ENCODE data around the gene ADGRG6.

Gene ADGRG6

DNA sequence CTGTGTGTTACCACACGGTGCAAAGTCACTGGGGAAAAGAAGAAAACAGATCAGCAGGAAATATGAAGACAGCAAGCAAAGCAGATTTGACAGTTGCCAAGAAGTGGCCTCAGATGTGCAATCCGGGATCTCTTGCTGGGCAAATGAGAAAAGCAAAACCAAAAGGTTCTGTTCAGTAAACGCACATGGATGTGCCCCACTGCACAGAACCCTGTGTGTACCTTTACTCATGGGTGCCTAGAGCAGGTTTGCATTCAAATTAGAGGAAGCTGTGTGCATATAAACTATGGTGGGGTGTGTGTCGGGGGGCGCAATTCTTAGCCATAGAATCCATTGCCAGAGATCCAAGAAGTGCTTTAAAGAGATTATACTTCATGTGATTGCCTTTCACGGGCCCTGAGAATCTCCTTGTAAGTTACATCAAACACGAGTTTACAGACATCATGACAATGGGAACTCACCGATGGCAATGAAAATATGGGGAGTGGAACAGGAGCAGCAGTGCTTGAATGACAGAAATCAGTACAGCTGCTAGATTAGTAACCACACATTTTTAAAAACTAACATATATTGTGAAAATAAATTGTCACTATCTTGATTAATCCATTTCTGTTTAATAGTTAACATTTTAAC lies 154.3 kb downstream of the ADGRG6 start:
- no peak overlapping the region for H3K4me3 ChIP-seq (ENCODE audit: low read length)
- TF ChIP-seq, protein P1, sequence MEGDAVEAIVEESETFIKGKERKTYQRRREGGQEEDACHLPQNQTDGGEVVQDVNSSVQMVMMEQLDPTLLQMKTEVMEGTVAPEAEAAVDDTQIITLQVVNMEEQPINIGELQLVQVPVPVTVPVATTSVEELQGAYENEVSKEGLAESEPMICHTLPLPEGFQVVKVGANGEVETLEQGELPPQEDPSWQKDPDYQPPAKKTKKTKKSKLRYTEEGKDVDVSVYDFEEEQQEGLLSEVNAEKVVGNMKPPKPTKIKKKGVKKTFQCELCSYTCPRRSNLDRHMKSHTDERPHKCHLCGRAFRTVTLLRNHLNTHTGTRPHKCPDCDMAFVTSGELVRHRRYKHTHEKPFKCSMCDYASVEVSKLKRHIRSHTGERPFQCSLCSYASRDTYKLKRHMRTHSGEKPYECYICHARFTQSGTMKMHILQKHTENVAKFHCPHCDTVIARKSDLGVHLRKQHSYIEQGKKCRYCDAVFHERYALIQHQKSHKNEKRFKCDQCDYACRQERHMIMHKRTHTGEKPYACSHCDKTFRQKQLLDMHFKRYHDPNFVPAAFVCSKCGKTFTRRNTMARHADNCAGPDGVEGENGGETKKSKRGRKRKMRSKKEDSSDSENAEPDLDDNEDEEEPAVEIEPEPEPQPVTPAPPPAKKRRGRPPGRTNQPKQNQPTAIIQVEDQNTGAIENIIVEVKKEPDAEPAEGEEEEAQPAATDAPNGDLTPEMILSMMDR (IDR thresholded peaks at IDR 0.05; ENCODE audit: insufficient read depth, low read depth, low read length, missing control alignments): no peak
- DNase-seq (ENCODE audit: low read depth): no peak

DNA sequence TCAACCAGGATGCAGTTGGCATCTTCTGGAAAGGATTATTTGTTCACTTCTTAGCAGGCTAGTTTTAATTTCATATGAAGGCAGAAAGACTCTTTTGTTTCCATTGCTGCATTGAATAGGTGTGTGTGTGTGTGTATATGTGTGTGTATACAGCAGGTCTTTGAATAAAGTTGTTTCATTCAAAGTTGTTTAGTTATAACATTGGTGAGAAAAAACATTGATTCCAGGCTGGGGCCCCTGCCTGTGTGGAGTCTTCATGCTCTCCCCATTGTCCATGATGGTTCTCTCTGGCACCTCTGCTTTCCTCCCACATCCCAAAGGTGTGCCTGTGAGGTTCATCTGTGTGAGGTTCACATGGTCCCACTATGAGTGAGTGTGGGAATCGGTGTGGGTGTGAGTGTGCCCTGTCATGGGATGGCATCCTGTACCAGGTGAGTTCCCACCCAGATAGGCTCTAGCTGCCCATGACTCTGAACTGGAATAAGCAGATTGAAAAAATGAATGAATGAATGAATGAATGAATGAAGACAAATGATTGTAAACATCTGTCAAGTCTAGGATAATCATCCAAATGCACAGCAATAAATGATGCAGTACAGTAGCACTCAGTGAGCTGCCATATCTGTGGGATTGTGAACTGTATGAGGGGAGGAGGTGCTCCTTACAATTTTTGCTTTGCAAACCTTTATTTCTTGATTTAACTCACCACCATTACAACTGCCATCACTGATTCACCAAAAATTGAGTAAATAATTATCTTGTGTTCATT lies 156.0 kb downstream of the ADGRG6 start:
- no peak overlapping the region for H3K4me3 ChIP-seq (ENCODE audit: low read length)
- no peak for DNase-seq (ENCODE audit: low read depth)
- TF ChIP-seq, protein P1 (IDR thresholded peaks at IDR 0.05; ENCODE audit: insufficient read depth, low read depth, low read length, missing control alignments): no peak

DNA sequence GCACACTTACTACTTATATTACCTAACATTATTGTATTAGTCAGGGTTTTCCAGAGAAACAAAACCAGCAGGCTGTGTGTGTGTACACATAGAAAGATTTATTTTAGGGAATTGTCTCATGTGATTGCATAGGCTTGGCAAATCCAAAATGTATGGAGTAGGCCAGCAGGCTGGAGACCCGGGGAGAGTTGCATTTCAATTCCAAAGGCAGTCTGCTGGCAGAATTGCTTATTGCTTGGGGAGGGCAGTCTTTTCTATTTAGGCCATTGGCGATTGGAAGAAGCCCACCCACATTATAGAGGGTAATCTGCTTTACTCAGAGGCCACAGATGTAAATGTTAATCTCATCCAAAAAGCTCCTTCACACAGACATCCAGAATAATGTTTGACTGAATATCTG lies 157.0 kb downstream of the ADGRG6 start:
- no peak overlapping the region for H3K4me3 ChIP-seq (ENCODE audit: low read length)
- TF ChIP-seq, protein P1 (IDR thresholded peaks at IDR 0.05; ENCODE audit: insufficient read depth, low read depth, low read length, missing control alignments): no peak
- DNase-seq (ENCODE audit: low read depth): no peak

DNA sequence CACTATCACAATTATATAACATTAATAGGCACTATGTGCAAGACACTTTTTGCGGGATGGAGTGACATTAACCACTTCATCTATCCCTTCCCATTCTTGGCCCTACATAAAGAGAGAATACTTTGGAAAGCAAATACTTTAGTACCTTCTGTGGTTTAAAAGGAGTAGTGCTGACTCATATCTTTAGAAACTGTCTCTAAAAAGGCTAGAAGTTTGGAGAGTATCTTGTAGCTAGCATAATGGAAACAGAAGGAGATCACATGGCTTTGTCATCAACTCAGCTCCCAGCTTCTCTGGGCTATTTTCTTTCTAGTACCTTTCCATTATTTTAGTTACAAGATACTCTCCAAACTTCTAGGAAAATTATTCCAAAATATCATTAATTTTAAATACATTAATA lies 157.5 kb downstream of the ADGRG6 start:
- no peak overlapping the region for H3K4me3 ChIP-seq (ENCODE audit: low read length)
- TF ChIP-seq, protein P1 (IDR thresholded peaks at IDR 0.05; ENCODE audit: insufficient read depth, low read depth, low read length, missing control alignments): no peak
- no peak for DNase-seq (ENCODE audit: low read depth)

DNA sequence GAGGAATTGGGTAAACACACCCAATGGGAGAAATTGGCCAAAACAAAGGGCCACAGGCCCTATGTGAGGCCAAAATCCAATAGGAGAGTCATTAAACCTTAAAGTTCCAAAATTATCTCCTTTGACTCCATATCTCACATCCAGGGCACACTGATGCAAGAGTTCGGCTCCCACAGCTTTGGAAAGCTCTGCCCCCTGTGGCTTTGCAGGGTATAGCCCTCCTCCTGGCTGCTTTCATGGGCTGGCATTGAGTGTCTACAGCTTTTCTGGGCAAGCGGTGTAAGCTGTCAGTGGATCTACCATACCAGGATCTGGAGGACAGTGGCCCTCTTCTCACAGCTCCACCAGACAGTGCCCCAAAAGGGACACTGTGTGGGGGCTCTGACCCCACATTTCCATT lies 160.5 kb downstream of the ADGRG6 start:
- DNase-seq (ENCODE audit: low read depth): no peak
- TF ChIP-seq, protein P1 (IDR thresholded peaks at IDR 0.05; ENCODE audit: insufficient read depth, low read depth, low read length, missing control alignments): peak; percentile 21
- no peak overlapping the region for H3K4me3 ChIP-seq (ENCODE audit: low read length)

DNA sequence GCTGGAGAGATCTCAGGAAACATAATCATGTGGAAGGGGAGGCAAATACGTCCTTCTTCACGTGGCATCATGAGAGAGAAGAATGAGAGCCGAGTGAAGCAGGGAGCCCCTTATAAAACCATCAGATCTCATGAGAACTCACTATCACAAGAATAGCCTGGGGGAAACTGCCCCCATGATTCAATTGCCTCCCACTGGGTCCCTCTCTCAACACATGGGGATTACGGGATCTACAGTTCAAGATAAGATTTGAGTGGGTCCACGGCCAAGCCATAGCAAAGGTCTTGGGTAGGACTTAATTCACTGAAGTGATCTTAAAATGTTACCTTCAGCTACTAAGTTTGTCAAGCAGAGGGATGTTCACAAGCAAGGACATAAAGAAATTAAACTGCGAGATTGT lies 162.2 kb downstream of the ADGRG6 start:
- TF ChIP-seq, protein P1 (IDR thresholded peaks at IDR 0.05; ENCODE audit: insufficient read depth, low read depth, low read length, missing control alignments): no peak
- H3K4me3 ChIP-seq (ENCODE audit: low read length): no peak overlapping the region

More for the DNA sequence above, 162.2 kb downstream of the ADGRG6 start:
- no peak for DNase-seq (ENCODE audit: low read depth)
